HuH-7.5 (cell line): Measurements from ENCODE around the gene SLC25A13.

Experiments used
- DNase-seq: peaks from one replicate; pipeline ENCODE4 v3.0.0; 2011; ENCODE audit warnings: low spot score

Gene SLC25A13

DNA sequence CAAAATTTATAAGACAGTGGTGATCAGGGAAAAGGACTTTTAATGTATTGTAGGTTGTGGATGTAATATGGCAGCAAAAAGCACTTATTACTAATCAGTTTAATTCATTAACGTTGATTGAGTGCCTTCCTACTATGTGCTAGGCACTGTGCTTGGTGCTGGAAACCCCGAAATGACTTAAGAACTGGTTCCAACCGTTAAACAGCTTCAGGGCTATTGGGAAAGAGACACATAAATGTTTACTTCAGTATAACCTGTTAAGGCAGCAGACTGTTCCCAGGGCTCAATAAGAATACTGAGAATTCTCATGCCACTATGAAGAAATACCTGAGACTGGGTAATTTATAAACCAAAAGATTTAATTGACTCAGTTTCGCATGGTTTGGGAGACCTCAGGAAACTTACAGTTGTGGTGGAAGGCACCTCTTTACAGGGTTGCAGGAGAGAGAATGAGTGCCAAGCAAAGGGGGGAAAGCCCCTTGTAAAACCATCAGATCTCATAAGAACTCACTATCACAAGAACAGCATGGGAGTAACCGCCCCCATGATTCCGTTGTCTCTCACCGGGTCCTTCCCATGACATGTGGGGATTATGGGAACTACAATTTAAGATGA, 1.1 kb upstream of the SLC25A13 start:
- no peak for DNase-seq

DNA sequence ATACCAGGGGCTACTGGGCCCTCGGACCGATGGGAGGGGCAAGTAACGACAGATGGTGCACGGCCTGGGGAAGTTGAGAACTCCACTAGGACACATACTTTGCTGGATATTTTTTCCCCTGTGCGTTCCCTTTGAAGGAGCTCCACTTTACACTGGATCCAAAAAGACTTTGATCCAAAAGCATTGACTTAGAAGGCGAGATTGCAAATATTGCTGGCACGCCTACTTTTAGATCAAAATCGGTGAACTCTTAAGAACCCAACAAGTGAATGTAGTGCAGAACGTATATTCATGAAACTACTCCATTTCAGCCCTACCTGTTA, 436 bp upstream of the SLC25A13 start:
- DNase-seq, result no peak

DNA sequence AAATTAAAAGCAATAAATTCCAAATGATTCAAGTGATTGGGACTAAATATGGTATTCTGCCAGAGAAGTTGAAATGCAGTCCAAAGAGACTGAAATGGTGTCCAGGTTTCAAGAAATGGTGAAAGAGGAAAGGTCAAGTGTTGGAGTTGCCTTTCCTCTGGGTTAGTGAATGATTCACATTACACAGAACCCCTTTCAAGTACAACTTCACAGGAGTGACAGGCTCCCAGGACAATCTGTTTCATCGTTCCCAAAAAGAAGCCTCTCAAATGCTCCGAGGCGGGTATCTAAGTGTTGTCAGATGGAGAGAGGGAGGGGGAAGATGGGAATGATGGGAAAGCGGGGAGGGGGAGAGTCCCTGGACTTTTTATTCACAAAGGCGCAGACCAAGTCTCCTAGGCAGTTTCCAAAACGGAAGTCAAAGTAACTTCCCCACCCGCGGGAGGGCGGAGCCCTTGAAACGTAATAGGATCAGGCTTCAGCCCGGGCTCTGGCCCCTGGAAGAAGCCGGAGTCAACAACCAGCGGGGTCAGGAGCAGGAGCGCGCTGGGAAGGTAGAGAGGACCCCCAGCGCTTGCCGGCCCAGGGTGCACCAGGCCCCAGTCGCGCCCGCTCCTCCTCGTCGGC, 754 bp downstream of the SLC25A13 start:
- DNase-seq, result peak; percentile 70

DNA sequence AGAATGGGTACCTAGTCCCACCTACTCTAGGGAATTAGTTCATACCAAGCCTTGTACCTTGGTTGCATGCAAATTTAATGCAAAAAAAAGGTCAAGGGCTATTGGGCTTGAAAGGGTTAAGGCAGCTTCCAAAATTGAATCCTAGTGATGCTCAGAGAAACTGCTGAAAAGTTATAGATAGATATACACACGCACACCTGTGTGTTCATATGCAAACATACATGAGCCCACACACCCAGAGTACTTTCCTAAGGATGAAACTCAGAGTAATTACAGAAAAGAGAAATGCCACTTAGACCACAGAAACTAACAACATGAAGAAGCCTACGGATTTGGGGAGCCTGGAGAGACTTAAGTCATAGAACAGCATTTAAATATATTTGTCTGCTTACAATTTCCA, 1.5 kb downstream of the SLC25A13 start:
- DNase-seq, result no peak

DNA sequence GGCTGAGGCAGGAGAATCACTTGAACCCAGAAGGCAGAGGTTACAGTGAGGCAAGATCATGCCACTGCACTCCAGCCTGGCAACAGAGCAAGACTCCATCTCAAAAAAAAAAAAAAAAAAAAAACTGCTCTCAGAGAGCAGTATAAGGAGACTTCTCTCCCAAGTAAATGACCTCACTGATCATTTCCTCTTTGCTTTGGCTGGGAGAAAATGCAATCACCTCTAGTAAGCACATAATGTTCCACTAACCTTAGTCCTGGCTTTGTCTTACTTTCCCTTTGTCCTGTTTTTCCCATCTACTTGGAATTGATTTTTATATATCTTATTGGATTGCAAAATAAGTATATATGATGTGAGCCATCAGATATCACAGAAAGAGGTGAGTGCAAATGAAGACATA, 2.5 kb downstream of the SLC25A13 start:
- DNase-seq, result no peak

DNA sequence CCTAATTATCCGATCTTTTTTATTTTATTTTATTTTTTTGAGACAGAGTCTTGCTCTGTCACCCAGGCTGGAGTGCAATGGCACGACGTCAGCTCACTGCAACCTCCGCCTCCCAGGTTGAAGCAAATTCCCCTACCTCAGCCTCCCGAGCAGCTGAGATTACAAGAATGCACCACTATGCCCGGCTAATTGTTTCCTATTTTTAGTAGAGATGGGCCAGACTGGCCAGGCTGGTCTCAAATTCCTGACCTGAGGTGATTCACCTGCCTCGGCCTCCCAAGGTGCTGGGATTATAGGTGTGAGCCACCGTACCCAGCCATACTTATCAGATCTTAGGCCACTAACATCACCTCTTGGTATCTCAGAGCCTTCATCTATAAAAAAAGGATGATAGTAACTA, 4.9 kb downstream of the SLC25A13 start:
- DNase-seq, result no peak

DNA sequence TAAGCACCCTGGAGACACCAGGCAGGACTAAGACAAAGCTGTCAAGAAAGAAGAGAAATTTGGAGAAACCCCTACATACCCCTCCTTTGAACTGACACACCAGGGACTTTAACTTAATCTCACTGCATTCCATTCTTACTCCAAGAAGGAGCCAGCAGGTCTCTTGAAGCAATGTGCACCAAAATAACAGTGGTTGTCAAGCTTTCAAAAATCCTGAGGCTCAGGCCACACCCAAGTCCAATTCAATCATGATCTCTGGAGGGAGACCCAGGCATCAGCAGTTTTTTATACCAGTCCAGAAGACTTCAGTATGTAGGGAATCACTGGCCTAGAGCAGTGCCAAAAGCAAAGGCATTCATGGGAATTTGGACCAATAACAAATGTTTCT, 6.8 kb downstream of the SLC25A13 start:
- DNase-seq, result no peak

DNA sequence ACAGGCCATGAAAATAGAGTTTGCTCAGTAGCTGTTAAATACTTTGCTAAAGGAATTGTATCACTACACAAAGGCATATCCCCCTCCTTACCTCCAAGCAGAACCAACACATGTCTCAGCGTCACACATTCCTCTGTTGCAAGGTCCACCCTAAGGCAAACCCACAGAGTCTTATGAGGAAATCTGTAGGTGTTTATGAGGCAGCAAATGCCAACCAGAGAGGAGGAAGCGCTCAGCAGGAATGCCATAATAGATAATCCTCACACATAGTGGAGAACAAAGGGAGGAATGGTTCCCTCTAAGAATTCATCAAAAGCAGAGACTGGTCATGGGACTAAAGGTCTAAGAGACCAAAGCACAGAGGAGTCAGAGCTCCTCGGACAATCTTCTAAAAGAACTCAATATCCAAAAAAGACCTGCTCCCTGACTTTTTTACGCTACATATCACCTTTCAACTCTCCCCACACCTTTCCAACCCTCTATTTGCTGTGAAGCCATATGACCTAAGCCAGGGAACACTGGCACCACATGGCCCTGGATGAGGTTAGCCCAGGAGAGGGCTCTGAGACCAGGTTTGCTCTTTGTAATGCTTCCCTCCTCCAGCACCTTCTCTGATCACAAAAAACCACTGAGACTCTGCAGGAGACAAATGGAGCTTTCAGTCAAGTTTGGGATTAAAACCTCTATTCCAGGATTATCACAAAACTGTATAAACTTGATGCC, 7.3 kb downstream of the SLC25A13 start:
- DNase-seq, result no peak

DNA sequence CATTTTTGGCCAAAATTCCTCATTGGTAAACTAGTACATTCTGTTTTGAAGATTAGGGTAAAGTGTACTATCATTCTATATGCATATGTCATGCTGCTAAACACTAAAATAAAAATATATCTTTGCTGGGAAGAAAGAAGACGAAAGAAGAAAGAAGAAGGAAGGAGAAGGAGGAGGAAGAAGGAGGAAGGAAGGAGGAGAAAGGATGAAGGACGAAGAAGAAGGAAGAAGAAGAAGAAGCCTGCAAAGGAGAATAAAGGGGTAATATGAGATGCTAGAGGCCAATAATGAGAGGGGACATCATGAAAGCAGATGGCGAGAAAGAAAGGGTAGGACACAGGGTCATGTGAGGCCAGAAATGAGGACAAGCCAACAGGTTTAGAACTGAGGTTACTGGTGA, 8.0 kb downstream of the SLC25A13 start:
- no peak for DNase-seq

DNA sequence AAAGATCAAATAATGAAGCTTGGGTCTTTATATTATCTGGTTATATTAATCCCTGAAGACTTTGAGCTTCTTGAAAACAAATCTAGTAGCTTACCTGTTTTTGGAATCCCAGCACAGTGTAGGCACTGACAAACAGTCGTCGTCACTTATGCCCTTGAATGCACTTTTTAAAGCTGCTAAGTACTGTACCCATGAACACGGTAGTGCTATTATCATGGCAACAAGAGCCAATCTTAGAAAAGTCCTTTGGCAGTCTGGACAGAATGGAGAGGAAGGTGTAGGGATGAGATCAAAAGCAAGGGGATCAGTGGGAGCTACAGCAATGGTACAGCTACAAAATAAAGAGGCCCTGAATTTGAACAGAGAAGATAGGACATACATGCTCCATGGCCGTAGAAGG, 9.4 kb downstream of the SLC25A13 start:
- no peak for DNase-seq

DNA sequence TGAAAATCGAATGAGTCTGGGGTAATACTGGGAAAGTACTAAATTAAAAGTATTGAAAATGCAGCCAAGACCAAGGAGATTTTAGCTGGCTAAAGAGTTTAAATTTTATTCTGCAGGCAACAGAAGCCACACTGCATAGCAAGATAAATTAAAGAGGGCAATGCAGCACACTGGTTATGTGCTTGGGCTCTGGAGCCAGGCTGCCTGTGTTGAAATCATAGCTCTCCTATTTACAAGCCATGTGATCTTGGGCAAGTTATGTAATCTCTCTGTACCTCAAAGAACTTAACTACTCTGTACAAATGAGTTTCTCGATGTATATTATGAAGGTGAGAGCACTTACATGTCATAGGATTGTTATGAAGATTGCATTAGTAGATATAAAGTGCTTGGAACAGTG, 9.9 kb downstream of the SLC25A13 start:
- DNase-seq, result no peak

DNA sequence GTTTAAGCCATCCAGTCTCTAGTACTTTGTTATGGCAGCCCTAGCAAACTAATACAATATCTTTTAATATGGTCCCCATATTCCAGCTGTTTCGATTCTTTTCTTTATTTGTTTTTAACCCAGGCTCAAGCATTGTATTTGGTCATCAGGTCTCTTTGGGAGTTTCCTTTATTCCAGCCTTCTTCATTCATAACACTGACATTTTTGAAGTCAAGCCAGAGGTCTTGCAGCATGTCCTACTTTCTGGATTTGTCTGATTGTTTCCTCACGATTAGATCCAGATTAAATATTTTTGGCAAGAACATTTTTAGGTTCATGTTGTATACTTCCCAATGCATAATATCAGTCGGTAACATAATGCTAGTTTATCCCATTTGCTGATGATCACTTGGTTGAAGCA, 11.8 kb downstream of the SLC25A13 start:
- DNase-seq, result no peak

DNA sequence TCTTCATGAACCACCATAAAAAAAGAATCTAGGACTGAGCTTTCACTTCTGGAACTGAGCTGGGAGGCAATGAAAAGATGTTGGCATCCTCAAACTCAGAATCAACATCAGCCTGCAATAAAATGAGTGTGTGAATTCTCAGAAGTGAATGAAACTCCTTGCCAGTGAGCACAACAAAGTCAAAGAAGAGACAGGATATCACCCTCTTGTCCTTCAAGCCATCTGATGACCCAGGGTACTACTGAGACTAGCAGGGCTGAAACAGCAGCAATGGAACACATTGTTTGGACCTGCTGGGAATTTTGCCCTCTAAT, 13.0 kb downstream of the SLC25A13 start:
- no peak for DNase-seq

DNA sequence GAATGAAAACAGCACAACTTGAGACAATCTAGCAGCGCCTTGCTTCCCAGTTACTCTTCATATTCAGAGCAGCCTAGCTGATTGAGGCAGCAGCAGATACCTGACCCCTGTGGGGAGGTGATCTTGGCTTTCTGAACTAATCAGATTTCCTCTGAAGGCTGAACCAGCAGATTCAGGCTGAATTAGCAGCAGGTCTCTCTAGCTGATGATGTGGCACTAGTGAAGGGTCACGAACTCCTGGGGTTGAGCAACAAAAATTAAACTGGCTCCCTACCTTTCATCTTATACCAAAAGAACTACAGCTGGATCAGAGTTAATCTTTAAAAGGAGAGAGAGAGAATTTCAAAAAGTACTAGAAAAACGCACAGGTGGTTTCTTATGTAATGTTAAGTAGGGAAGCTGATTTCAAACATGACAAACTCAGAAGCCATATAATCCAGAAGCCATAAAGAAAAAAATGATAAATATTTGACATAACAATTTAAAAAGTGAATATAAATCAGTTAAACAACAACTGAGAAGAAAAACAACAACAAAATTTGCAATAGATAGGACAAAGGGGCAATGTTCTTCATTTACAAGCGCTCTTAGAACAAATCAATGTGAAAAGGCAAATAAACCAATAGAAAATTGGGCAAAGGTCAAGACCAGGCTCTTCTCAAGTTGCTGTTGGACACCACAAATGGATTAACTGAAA, 13.5 kb downstream of the SLC25A13 start:
- DNase-seq, result no peak

DNA sequence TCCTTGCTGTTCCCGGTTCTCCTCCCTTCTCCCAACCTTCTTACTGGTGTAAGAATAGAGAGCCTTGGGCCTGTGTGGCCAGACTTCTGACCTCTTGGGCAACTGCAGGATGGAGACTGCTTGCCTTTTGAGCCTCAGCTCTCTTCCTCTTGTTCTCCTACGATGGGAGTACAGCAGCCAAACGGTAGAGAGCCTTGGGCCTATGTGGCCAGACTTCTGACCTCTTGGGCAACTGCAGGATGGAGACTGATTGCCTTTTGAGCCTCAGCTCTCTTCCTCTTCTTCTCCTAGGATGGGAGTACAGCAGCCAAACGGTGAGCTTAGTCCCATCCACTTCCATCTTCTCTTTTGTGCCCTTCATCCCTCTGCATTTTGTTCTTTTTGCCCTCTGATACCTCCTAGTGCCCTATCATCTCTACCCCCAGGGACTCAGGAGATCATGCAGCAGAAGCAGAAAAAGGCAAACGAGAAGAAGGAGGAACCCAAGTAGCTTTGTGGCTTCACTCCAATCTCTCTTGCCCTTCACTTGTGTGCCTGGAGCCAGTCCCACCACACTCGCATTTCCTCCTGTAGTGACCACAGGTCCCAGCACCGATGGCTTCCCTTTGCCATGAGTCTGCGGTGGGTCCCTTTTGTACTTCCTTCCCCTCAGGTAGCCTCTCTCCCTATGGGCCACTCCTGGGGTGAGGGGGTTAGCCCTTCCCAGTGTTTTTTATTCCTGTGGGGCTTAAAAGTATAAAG, 15.3 kb downstream of the SLC25A13 start:
- no peak for DNase-seq

DNA sequence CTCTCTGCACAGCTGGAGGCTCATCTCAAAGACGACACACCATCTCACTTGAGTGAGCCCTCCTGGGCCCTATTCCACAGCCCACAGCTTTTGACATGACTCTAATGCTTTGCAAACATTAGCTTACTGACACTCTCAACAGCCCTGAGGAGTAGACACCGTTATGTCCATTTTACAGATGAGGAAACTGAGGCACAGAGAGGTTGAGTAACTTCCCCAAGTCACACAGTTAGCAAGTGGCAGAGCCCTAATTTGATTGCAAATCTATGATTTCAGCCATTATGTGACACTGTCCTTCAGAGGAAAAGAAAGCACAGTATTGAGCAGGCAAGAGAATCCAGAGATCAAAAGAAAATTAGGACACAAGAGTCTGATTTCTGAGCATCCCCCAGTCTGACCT, 16.0 kb downstream of the SLC25A13 start:
- DNase-seq, result no peak

DNA sequence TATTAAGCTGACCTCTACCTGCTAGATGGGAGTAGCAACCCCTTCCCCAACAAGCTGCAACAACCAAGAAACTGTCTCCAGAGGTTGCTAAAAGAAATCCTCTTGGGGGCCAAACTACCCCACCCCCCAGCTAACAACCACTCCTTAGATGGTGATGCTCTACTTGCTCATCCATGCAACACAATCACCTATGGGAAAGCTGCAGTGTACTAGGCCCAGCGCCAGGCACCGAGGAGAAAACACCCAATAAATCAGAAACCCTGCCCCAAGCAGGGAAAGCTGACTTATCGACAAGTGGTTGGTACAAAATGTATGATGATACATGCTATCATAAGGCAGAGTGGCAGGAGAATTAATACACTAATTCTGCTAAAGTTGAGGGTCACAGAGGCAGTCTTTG, 17.3 kb downstream of the SLC25A13 start:
- DNase-seq, result no peak

DNA sequence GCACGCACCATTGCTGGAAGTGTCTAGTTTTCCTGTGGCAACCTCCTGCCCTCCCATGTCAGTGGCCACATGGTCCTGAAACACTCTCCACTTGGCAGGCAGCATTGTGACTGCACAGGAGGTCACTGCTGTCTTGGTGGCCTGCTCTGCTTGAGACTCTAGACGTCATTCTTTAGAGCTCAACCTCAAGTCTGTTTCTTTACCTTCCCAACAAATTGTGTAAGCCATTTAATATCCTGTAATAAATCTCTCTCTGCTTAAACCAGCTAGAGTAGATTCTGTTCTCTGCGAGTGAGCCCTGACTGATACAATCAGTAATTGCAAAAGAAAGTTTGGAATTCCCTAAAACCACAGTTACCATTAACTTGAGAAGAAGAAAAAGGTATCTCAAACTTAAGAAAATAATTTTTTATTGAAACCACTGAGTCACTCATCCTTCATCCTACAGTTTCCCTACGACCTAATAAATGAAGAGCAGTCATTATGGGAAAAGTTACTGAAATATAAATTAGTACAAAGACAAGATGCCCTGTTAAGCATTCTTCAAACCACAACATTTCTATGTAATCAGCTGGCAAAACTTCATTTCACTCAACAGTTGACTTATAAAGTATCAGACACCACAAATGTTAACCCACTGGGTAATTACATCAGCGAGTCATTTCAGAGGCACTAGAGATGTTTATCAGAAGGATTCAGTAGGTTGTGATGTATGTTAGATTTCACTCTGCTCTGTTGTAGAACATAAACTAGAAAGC, 18.0 kb downstream of the SLC25A13 start:
- DNase-seq, result no peak

DNA sequence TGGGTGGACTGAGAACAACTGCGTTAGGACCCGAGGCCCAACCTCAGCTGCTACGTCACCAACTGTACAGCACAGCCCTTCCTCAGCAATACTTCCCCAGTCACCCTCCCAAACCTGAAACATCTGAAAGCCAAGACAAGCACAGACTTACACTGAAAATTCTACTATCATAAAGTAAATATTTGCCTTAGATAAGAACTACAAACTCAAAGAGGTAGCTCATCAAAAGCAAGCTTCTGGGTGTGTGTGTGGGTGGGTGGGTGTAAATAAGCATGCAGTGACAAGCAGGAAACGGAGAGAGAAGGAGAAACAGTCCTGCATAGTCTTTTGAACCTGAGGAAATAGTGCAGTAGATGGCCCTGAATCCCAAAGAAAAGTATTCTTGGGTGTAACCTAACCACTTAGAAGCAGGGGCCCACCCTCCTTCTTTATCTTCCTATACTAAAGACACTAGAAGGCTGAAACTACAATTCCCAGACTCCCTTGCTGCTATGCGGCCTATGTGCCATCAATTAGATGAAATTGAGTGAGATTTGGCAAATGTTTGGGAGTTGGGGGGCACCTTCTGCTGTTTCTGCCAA, 18.7 kb downstream of the SLC25A13 start:
- DNase-seq, result peak; percentile 33

DNA sequence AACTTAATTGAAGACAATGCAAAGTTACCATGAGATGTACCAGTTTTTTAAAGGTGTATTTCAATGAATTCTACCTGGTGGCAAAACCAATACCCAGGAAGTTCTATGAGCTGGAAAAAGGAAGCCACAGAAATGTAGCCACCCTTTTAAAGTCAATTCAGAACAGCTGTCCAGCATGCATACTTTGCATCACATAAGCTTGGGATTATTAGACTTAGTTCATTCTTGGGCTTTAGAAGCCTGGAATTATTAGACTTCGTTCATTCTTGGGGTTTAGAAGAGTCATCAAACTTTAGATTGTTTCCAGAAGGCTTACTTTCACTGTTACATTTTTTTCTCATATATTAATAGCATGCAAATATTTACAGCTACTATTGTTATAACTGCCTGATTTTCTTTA, 20.9 kb downstream of the SLC25A13 start:
- no peak for DNase-seq

DNA sequence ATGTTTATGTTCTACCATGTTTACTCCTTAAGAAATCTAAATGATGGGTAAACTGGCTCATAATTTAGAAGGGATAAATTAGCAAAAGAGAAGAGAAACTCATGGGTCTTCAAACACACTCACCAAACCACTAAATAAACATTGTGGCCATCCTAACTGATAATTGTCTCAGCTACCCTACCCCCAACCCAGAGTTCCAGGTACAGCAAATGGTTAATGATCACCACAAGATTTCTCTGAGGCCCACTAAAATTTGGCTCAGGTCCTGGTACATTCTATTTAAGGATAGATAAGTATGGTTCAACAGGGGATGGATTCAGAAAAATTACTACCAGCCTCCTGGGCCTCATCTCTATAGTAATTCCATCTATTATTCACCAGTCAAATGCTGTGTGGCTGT, 21.4 kb downstream of the SLC25A13 start:
- DNase-seq, result no peak

DNA sequence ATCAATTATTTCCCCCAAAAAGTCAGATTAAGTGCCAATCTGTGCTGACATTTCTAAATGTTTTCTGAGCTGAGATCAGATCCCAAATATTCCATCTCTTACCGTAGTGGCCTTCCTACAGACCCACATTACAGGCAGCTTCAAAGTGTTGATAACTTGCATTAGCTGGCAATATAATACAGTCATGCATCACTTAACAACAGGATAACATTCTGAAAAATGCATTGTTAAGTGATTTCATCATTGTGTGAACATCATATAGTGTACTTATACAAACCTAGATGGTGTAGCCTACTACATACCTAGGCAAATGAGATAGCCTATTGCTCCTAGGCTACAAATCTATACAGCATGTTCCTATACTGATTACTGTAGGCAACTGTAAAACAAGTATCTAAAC, 22.4 kb downstream of the SLC25A13 start:
- DNase-seq, result no peak
